ENCODE measurements around the gene ATP1B4.
"Not testable (repeated sequence)": the region's sequence is repeated elsewhere in the genome, so short reads cannot be mapped to it uniquely, and the experiment has no call there.

Gene ATP1B4

DNA sequence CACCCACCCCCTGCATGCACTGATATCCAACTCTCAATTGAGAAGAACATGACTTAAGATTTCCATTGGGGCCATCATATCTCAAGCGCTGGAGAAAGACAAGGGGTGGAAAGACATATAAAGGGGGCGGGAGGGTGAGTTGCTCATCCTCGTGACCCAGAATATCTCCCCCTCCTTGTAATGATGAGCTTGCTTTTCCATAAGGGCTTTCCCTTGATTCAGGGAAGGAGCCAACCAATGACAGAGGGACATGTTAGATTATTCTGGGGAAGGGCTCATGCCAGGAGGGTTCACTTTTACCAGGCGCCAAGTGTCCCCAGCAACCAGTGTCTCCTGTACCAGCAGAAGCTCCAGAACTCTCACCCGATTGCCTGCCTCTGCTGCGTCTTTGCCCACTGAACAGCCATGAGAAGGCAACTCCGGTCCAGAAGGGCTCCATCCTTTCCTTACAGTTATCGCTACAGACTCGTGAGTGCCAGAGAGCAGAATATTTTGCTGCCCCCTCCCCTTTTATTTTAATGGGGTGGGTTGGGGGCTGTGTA lies at the start of gene ATP1B4:
Gene ATP1B4, plus strand, starts transcription at position 326 of the 542 bp plus-strand sequence. Its CDS starts 80 bp downstream, at position 406.
- no peak for DNase-seq (ENCODE audit: low spot score)

DNA sequence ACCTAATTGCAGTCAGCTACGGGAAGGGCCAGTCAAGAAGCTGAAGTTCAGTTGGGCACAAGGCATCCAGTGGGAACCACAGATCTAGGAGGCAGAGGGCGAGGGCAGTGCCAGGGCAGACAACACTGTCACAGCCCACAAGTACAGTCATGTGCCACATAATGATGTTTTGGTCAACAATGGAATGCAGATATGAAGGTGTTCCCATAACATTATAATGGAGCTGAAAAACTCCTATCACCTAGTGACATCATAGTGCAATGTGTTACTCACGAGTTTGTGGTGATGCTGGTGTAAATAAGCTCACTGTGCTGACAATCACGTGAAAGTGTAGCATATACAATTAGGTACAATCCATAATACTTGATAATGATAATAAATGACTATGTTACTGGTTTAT lies 46.1 kb upstream of the ATP1B4 start:
- DNase-seq (ENCODE audit: low spot score), result no peak

DNA sequence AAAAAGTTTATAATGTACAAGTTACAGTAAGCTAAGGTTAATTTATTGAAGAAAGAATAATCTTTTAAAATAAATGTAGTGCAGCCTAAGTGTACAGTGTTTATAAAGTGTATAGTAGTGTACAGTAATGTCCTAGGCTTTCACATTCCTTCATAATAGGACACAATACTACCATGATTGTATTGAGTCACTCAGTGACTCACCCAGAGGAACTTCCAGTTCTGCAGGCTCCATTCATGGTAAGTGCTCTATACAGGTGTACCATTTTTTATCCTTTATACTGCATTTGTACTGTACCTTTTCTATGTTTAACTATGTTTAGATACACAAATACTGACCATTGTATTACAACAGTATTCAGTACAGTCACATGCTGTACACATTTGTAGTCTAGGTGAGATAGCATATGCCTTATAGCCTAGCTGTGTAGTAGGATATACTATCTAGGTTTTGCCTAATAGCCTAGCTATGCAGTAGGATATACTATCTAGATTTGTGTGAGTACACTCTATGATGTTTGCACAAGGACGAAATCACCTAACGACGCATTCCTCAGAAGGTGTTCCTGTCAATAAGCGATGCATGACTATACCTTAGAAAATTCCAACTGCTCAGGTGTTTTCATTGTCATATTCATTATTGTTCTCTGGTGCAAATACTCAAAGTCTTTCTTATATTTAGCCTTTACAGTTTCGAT lies 45.2 kb upstream of the ATP1B4 start:
- DNase-seq (ENCODE audit: low spot score), result no peak

DNA sequence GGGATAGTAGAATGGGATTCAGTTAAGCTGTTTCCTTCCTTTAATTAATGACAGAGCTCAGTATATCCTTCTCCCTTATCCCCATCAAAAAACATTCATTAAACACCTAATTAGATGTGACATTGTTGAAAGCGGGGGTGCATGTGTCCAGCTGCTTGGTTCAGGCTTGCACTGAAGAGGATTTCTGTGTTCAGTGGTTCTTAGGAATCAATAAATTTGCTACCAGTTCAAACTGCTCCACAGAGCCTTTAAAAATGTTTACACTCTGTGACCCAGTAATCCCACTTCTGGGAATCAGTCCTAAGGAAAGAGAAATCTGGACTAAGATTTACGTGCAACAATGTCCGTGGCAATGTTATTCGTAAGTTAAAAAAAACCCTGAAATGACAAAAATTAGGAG lies 43.5 kb upstream of the ATP1B4 start:
- no peak for DNase-seq (ENCODE audit: low spot score)

DNA sequence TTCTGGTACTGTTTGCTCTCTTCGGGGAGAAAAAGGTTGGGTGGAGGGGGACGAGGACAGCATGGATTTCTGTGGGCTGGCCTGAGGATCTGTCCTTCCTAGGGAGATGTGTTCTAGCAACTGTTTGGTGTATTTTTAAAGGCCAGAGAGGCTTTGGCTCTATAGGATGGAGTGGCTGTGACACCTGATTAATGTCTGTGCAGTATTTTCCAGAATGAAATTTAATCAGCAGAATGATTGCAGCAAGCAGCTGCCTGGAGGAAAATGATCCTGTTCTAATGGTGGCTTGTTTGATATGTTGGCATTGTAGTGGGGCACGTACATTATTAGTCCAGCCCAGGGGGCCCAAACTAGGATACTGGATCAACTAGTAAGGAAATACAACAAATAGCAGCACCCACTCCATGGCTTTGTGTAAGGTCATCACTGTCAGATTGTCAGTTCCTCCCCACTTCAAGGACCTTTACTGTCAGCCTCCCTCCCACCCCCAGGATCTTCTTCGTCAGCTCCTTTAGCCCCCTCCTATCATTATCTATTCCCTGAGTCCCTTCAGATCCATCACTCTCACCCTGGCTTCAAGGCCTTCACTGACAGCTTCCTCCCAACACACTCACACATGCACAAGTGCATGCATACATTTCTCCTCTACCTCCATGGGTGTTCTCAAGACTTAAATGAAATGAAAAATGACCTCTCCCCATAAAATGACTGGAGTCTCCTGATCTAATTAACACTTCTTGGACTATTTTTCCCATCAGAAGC lies 40.2 kb upstream of the ATP1B4 start:
- DNase-seq (ENCODE audit: low spot score), result no peak

DNA sequence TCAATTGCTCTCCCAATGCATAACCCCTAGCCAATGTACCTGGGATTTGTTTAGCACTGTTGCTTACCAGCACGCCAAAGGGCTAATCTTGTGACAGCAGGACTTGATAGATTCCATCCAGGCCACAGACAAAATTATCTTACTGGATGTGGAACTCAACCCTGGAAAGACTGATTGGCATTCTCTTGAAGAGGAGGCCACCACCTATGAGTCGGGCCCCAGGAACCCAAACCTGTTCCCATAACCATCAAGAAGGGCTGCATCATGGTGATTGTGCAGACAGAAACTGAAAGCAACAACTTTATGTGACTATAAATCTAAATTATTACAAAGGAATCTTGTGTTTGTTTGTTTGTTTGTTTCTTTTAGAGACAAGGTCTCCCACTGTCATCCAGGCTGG lies 30.8 kb upstream of the ATP1B4 start:
- no peak for DNase-seq (ENCODE audit: low spot score)

DNA sequence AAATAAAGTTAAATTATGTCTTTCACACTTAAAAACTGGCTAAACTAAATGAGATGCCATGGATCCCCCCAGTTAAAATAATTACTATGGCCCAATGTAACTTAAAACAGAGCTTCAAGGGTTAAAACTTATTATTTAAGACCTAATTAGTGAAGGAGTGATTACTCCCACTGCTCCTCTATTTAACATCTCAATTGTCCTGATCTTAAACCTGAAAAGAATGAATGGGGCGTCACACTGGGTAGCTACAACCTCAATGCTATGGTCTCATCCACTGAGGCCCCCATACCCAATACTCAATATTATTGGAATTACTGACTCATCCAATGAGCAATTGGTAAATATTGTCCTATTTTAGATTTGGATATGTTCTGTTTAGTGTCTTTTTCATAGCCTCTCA lies 29.5 kb upstream of the ATP1B4 start:
- DNase-seq (ENCODE audit: low spot score), result no peak

DNA sequence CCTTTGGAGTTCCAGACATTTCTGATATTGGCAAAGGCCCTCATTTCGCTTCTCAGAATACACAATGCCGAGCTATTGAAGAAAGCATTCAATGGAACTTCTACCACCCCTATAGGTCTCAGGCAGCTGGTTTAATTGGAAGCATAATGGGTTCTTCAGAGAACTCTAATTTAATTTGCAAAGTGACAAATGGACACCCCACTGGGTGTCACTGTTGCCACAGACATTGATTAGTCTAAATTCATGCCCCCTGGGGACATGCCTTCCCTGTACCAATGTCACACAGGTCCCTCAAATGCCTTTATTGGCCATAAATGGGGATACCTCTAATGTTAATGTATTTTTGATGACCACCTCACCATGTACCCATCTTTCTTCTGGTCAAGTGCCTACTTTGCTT lies 27.7 kb upstream of the ATP1B4 start:
- DNase-seq (ENCODE audit: low spot score), result peak; percentile 14

DNA sequence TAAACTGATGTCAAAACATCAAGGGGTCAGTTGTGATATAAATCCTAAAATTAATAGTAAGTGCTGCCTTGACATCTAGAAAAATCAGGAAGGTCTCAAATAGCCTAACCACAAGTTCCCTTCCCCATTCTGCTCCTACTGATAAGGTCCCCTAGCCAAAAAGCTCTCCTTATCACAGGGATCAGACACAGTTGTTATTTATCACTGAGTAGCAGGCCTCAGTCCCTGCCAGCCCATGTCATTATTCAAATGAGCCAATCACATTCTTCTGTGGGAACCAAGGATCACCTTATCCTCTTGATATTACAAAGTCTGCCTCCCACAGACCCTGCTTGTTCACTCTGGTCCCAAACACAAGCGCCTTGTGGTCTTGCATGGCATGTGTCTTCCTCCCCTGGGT lies 27.3 kb upstream of the ATP1B4 start:
- DNase-seq (ENCODE audit: low spot score), result no peak

DNA sequence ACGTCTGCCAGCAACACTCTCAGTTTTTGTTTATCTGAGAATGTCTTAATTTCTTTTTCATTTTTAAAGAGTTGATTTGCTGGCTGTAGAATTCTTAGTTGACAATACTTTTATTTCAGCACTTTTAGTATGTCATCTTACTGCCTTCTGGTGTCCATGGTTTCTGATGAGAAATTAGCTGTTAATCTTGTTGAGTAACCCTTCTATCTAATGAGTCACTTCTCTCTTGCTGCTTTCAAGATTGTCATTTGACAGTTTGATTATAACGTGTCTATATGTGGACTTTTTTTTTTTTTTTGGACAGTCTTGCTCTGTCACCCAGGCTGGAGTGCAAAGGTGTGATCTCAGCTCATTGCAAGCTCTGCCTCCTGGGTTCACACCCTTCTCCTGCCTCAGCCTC lies 26.6 kb upstream of the ATP1B4 start:
- no peak for DNase-seq (ENCODE audit: low spot score)

DNA sequence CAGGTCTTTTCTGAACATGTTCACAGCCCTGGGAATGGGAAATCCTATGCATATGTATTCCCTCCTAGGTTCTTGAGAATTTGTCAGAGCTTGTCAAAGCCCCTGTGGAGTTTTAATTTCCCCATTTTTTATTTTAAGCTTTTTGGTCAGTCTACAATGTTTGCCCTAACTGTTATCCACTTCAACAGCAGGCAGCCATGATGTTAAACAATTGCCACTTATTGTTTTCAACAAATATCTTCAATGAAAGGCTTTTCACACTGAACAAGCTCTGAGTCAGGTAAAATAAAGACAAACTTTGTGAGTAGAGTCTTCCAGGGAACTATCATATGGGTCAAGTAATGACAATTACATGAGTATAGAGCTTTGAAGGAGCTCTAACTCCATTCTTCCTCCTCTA lies 25.0 kb upstream of the ATP1B4 start:
- DNase-seq (ENCODE audit: low spot score), result no peak

DNA sequence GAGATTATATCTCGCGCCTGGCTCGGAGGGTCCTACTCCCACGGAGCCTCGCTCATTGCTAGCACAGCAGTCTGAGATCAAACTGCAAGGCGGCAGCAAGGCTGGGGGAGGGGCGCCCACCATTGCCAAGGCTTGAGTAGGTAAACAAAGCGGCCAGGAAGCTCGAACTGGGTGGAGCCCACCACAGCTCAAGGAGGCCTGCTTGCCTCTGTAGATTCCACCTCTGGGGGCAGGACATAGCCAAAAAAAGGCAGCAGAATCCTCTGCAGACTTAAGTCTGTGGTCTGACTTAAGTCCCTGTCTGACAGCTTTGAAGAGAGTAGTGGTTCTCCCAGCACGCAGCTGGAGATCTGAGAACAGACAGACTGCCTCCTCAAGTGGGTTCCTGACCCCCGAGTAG lies 17.3 kb upstream of the ATP1B4 start:
- not testable (repeated sequence) for DNase-seq (ENCODE audit: low spot score)

DNA sequence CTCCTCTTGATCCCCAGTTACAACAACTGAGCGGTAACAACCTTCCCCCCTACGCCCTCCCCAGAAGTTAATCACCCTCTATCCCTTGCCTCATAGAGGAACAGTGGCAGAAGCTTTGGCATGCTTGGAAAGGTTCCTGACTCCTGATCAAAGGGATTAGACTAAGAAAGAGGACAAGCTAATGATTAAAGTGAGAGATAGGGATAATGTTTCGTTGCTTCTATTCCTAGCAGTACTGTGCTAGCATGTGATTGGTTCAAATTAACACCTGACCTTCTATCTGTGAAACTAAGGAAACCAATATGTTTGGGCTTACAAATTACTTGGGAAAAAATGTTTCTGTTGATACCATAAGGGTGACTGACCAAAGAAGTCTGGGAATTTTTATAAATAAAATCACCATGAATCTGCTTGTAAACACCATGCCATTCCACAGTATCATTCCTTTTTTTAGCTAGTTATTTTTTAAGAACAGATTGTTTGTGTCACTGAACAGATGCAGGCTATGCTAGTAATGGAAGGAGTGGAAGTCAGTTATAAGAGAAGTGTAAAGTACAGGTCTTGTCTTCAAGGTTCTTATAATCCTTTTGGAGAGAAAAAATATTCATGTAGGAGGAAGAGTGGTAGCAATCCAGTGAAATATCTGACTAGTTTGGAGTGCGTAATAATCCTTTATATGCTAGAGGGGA lies 11.3 kb upstream of the ATP1B4 start:
- no peak for DNase-seq (ENCODE audit: low spot score)

DNA sequence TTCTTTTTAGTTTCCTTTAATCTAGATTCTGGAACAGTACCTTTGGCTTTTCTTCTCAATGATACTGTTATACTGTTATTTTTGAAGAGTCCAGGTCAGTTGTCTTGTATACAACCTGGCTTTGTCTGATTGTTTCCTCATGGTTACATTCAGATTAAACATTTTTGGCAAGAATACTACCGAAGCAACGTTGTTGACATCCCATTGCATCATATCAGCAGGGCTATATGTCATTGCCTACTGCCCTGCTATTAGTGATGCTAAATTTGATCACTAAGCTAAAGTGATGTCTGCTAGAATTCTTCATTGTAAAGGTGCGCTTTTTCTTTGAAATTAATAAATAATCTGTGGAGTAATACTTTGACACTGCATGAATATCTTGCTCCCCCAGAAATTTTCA lies 5.8 kb upstream of the ATP1B4 start:
- DNase-seq (ENCODE audit: low spot score), result no peak

DNA sequence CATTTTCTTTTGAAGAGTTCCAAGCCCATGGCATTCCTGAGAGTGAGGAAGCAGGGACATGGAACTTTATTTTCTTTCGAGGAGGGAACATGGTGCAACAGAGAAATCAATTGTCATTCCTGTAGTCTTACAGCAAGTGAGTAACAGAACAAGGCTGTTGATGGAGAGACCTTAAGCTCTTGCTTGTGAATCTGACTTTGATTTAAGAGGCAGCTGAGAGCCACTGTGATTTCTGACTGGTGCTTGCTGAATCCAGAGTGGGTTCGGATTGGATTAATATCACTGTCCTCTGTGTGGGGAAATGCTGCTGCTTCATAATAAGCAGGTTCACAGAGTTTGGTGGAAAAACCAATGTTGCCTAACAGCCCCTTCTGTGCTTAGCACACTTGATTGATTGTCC lies 4.7 kb upstream of the ATP1B4 start:
- DNase-seq (ENCODE audit: low spot score), result no peak

DNA sequence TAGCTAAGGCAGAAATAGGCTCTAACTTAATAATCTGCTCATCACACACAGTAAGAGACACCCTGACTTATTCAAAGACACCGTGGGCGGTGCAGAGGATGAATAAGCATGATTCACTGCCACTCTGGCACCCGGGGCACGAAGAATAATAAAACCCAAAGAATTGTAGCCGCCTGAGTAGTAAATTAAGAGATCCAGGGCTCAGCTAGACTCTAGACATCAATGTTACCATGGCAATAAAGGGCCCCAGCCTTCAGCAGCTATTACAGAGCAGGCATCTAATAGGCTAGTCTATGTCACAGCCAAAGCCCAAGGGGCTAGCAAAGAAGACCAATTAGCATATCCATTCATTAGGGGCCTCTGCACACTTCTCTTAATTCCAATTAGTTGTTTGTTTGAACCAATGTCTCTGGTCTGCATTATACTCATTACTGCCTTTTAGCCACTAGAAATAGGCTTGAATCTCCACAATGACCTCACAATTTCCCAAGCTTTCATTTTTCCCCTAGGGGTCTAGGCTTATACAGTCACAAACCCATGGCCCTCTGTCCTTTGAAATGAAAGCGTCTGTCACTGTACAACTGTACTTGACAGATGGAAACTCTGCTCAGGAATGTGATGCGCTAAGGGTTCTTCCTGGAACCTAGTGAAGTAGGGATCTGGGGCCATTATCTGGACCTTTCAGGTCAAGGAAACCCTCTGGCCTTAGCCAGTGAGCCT lies 3.0 kb upstream of the ATP1B4 start:
- DNase-seq (ENCODE audit: low spot score), result no peak

DNA sequence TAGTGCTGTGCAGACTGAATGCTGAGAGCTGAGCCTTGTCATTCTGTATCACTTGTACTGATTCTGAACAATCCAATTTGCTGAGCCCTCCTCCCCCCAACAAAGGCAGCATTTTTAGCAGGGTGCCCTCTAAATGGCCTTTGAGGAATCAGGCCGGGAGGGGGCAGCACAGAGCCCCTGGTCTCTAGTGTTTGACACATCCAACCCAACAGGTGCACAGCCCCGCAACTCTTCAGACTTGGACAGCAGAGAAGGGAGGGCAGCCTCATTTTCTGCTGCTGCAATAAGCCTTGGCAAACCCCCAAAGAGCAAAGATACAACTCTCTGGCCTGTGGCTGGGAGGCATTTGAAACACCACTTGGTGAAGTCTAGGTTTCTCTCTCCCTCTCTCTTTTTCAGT lies 3.4 kb downstream of the ATP1B4 start:
- DNase-seq (ENCODE audit: low spot score), result peak; percentile 69

DNA sequence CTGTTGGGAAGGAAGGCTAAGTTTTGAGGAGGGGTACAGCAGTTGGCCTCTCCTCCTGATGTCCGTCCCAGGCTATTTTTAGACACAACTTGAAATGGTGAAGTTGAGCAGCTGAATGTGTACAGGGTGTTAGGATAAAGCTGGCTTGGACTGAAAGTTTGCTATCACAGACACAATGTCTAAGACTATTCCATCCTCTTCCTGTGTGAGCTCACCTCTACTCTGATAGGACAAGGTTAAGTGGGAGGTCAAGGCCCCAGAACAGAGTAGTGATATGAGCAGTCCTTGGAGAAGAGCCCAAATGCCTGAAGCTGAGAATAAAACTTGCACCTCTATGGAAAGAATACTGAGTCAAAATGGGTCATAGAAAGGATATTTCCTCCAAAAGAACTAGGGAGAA lies 4.1 kb downstream of the ATP1B4 start:
- no peak for DNase-seq (ENCODE audit: low spot score)

DNA sequence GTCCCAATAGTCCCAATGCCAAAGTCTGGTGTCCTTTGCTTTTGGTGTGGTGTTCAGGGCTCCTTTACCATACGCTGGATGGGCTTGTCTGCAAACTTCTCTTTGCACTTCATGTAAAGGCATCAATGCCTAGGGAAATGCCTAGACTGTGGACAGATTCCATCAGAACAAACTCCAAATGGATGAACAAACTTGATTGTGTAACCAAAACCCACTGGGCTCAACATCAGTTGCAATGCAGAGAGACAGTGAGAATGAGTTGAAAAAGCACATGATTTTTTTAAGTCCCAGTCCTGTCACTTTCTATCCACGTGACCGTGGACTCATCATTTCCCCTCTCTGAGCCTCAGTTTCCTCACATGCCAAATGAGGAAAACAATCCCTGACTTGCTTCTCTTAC lies 4.9 kb downstream of the ATP1B4 start:
- no peak for DNase-seq (ENCODE audit: low spot score)

DNA sequence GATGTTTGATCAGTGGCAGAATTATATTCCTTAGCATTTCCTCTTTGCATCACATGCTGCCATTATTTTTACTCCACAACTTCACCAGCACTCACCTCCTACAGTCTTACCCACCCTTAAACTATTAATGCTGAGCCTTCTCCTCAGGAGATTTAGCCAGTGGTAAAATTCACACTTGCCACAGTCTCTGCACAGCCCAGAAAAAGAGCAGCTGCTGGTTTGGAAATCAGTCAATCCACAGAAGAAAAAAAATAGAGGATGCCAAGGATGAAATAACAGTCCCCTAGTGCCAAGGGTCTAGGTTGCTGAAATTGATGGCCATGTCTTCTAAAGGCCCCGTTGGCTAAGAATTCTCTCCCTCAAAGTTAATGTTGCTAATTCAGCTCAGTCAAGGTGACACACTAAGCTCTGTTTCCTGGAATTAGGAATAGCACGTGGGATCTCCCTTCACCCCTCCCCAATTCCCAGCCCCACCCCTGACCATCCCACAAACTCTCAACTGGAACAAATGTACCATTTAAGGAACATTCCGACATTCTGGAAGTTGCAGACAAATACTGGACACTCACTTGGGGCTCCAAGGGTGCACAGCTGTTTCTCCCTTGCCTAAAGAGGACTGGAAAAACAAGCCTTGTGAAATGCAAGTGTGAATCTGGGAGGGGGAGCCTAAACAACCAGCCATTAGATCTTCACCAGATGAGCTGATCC lies 5.7 kb downstream of the ATP1B4 start:
- DNase-seq (ENCODE audit: low spot score), result no peak

DNA sequence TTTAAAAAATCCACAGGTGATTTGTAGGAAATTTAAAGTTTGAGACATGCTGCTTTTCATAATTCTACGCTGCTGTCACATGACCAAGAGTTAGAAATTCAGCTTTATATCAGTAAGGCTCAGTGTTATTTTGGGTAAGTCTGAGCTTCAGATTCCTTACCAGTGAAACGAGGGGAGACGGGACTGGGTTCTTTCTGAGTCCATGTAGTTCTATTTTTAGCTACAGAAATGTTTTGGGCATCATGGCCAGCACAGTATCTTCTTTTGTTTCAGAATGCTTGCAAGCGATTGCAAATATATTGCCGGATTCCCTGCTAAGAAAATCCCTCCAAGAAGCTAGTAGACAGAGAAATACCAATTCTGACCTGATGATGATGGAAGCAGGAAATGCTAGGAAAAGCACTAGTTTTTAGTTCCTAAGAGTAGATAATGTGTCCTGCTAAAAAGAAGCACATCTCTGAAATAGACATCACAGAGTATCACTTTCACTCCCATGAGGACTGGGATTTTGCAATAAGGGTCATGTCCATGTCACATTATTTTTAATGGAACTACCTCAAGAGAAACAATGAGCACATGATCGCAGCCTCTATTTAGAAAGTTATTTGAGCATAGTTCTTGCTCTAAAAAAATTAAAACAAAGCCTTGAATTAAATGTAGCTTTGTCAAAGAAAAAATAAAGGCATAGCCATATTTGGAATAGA lies 10.9 kb downstream of the ATP1B4 start:
- DNase-seq (ENCODE audit: low spot score), result no peak

Measured in NAMALWA (cell line).